ENCODE results near the gene AMPD2. TPM values are rescaled to one million over a fixed set of nuclear protein-coding genes. Genes with fewer than 3 reads are reported as not detected.

The AMPD2 gene
- polyA plus RNA-seq, 1 donor (not counting 4 experiments of a cell fraction or from before 2014, with no cell fraction given): 17.6 TPM

GRCh38 chr1:109624201-109625010 is 4.8 kb downstream of the AMPD2 start:
- Histone ChIP-seq H3K4me1 (ENCODE audit: control insufficient read depth, extremely low read depth, insufficient read depth, low read length) (peaks cover 14% of the 10 kb centered on the region), H2AFZ (ENCODE audit: control insufficient read depth, low read length) (no peak overlapping the region), H3K79me2 (ENCODE audit: control insufficient read depth, insufficient read depth, low read length) (peaks cover 50% of the 10 kb centered on the region), H3K9me1 (ENCODE audit: control insufficient read depth, extremely low read depth, insufficient read depth, low read length) (no peaks in the 10 kb centered on the region), H3K4me2 (ENCODE audit: control insufficient read depth, extremely low read depth, insufficient read depth, low read depth, low read length) (no peak overlapping the region), H3K27ac (ENCODE audit: control insufficient read depth, insufficient read depth, low read length) (no peak overlapping the region), H3K27me3 (ENCODE audit: control insufficient read depth, extremely low read depth, insufficient read depth, low read length) (no peaks in the 10 kb centered on the region), H4K20me1 (ENCODE audit: control insufficient read depth, extremely low read depth, insufficient read depth, low read length) (no peaks in the 10 kb centered on the region), H3K9me3 (ENCODE audit: control insufficient read depth, low read depth, low read length) (no peaks in the 10 kb centered on the region), H3K36me3 (ENCODE audit: control insufficient read depth in 2 of 2, extremely low read depth in 1 of 2, insufficient read depth in 2 of 2, low read length in 2 of 2) (peaks cover 9 to 12% of the 10 kb centered on the region in 2 experiments), H3K9ac (ENCODE audit: control insufficient read depth, extremely low read depth, insufficient read depth, low read length) (no peak overlapping the region), H3K4me3 (ENCODE audit: control insufficient read depth in 2 of 3, extremely low read depth in 1 of 3, insufficient read depth in 2 of 3, low read depth in 1 of 3, low read length in 3 of 3) (no peak overlapping the region)
- no peak for TF ChIP-seq CTCF (optimal IDR thresholded peaks at IDR 0.05 in 1 of 3, IDR thresholded peaks at IDR 0.05 in 1 of 3, conservative IDR thresholded peaks at IDR 0.05 in 1 of 3; ENCODE audit: extremely low read depth in 1 of 3, insufficient read depth in 2 of 3, low read length in 3 of 3)
- TF ChIP-seq EZH2 (IDR thresholded peaks at IDR 0.05; ENCODE audit: low read length): no peak
- FAIRE-seq: no peak
- dilution Hi-C loops (cut with MboI; ENCODE audit: extremely low pct_ligation_motif_present, low sequenced_read_pairs): no loop called here
- no peak for DNase-seq (ENCODE audit: low read depth, low spot score)

GRCh38 chr1:109625176-109625575 is 5.5 kb downstream of the AMPD2 start:
- no peaks in the 10 kb centered on the region for H4K20me1 ChIP-seq (ENCODE audit: control insufficient read depth, extremely low read depth, insufficient read depth, low read length)
- H3K27me3 ChIP-seq (ENCODE audit: control insufficient read depth, extremely low read depth, insufficient read depth, low read length): no peaks in the 10 kb centered on the region
- peaks cover 11 to 12% of the 10 kb centered on the region in 2 experiments for H3K36me3 ChIP-seq (ENCODE audit: control insufficient read depth in 2 of 2, extremely low read depth in 1 of 2, insufficient read depth in 2 of 2, low read length in 2 of 2)
- DNase-seq (ENCODE audit: low read depth, low spot score): no peak
- no peak overlapping the region for H3K9ac ChIP-seq (ENCODE audit: control insufficient read depth, extremely low read depth, insufficient read depth, low read length)
- H3K4me2 ChIP-seq (ENCODE audit: control insufficient read depth, extremely low read depth, insufficient read depth, low read depth, low read length): no peak overlapping the region
- peaks cover 45% of the 10 kb centered on the region for H3K79me2 ChIP-seq (ENCODE audit: control insufficient read depth, insufficient read depth, low read length)
- no peak overlapping the region for H3K4me3 ChIP-seq (ENCODE audit: control insufficient read depth in 2 of 3, extremely low read depth in 1 of 3, insufficient read depth in 2 of 3, low read depth in 1 of 3, low read length in 3 of 3)
- no peaks in the 10 kb centered on the region for H3K9me3 ChIP-seq (ENCODE audit: control insufficient read depth, low read depth, low read length)
- no peaks in the 10 kb centered on the region for H3K9me1 ChIP-seq (ENCODE audit: control insufficient read depth, extremely low read depth, insufficient read depth, low read length)
- dilution Hi-C loops (cut with MboI; ENCODE audit: extremely low pct_ligation_motif_present, low sequenced_read_pairs): no loop called here
- FAIRE-seq: no peak
- H3K27ac ChIP-seq (ENCODE audit: control insufficient read depth, insufficient read depth, low read length): no peak overlapping the region
- H2AFZ ChIP-seq (ENCODE audit: control insufficient read depth, low read length): no peak overlapping the region
- peaks cover 12% of the 10 kb centered on the region for H3K4me1 ChIP-seq (ENCODE audit: control insufficient read depth, extremely low read depth, insufficient read depth, low read length)
- TF ChIP-seq CTCF (optimal IDR thresholded peaks at IDR 0.05 in 1 of 3, IDR thresholded peaks at IDR 0.05 in 1 of 3, conservative IDR thresholded peaks at IDR 0.05 in 1 of 3; ENCODE audit: extremely low read depth in 1 of 3, insufficient read depth in 2 of 3, low read length in 3 of 3) (no peak), EZH2 (IDR thresholded peaks at IDR 0.05; ENCODE audit: low read length) (no peak)
